HG03139 (cell line): ENCODE results near the gene PSEN1.

Source experiments
- ATAC-seq: cut with Tn5 transposase; IDR thresholded peaks from one replicate; pipeline ENCODE4 v1.9.1; 2021; ENCODE audit not compliant: unreplicated experiment

Gene PSEN1

GRCh38 chr14:73251516-73252215 is 115.4 kb downstream of the PSEN1 start:
- ATAC-seq = no peak

GRCh38 chr14:73252491-73253322 is 116.4 kb downstream of the PSEN1 start:
- ATAC-seq = no peak

- no peak for ATAC-seq
Measured at GRCh38 chr14:73253323-73253610, 117.0 kb downstream of the PSEN1 start.

GRCh38 chr14:73253721-73254120 is 117.4 kb downstream of the PSEN1 start:
- no peak for ATAC-seq

- no peak for ATAC-seq
Measured at GRCh38 chr14:73254247-73255004, 118.1 kb downstream of the PSEN1 start.

- ATAC-seq = no peak
Measured at GRCh38 chr14:73255005-73255400, 118.7 kb downstream of the PSEN1 start.

- ATAC-seq = no peak
Measured at GRCh38 chr14:73255693-73256225, 119.5 kb downstream of the PSEN1 start.

GRCh38 chr14:73258076-73258475 is 121.8 kb downstream of the PSEN1 start:
- no peak for ATAC-seq

- no peak for ATAC-seq
Measured at GRCh38 chr14:73258845-73259611, 122.7 kb downstream of the PSEN1 start.

GRCh38 chr14:73259837-73260236 is 123.5 kb downstream of the PSEN1 start:
- ATAC-seq = no peak

GRCh38 chr14:73260574-73260973 is 124.3 kb downstream of the PSEN1 start:
- ATAC-seq = no peak

- no peak for ATAC-seq
Measured at GRCh38 chr14:73261075-73261474, 124.8 kb downstream of the PSEN1 start.

GRCh38 chr14:73261520-73262426 is 125.5 kb downstream of the PSEN1 start:
- ATAC-seq = no peak

GRCh38 chr14:73262427-73263183 is 126.3 kb downstream of the PSEN1 start:
- ATAC-seq = no peak

- no peak for ATAC-seq
Measured at GRCh38 chr14:73263606-73264005, 127.3 kb downstream of the PSEN1 start.

GRCh38 chr14:73264080-73264884 is 128.0 kb downstream of the PSEN1 start:
- ATAC-seq = no peak

- ATAC-seq = no peak
Measured at GRCh38 chr14:73264885-73265720, 128.8 kb downstream of the PSEN1 start.

- no peak for ATAC-seq
Measured at GRCh38 chr14:73265721-73266046, 129.4 kb downstream of the PSEN1 start.
